ENCODE measurements around the gene ASB14.

- TF ChIP-seq, protein P1, sequence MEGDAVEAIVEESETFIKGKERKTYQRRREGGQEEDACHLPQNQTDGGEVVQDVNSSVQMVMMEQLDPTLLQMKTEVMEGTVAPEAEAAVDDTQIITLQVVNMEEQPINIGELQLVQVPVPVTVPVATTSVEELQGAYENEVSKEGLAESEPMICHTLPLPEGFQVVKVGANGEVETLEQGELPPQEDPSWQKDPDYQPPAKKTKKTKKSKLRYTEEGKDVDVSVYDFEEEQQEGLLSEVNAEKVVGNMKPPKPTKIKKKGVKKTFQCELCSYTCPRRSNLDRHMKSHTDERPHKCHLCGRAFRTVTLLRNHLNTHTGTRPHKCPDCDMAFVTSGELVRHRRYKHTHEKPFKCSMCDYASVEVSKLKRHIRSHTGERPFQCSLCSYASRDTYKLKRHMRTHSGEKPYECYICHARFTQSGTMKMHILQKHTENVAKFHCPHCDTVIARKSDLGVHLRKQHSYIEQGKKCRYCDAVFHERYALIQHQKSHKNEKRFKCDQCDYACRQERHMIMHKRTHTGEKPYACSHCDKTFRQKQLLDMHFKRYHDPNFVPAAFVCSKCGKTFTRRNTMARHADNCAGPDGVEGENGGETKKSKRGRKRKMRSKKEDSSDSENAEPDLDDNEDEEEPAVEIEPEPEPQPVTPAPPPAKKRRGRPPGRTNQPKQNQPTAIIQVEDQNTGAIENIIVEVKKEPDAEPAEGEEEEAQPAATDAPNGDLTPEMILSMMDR (IDR thresholded peaks at IDR 0.05 in 4 of 5, conservative IDR thresholded peaks at IDR 0.05 in 1 of 5), result no peak
- TF ChIP-seq POLR2A (IDR thresholded peaks at IDR 0.05), result no peak
Measured at GRCh38 chr3:57278237-57278636, 14.2 kb downstream of the ASB14 start.
